Stimulated activated naive CD4-positive, alpha-beta T cell treated with Interleukin-2 at 50 U/mL for 16 hours (primary cell): ENCODE data around the gene VPS8.

ENCODE experiments used
- DNase-seq: peaks from one replicate; lab custom pipeline; 2025; lab: John Stamatoyannopoulos, UW

VPS8 gene

DNA sequence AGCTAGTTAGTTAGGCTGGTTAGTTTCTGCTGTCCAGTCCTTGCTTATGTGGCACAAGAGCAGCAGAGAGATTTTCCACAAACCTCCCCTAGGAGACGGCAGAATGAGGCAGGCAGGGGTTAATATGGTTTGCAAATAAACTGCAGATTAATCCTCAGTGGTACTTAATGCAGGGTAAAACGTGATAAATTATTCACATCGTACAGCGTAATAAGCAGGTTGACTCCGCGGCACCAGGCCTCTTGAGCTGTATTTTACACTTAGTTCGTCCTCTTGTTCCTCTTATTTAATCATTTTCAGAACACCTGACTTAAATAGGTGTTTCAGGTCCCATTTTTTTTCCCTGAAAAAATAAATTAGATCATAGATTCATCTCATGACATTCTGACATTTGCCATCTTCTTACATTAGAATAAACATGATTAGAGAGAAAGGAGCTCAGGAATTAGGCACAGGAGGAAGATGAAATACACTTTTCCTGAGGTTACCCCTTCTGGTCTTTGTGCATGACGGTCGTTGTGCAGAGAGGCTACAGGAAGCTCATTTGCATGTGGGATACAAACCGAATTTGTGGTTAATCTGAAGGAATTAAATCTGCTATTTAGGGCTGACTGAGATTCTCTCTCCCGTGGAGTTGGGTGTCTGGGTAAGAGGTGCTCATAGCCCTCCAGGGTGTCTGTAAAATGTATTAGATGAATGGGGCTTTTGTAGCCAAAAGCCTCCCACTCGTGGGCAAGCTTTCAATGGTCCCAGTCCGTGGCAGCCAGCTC lies 27.1 kb upstream of the VPS8 start:
- DNase-seq: no peak

DNA sequence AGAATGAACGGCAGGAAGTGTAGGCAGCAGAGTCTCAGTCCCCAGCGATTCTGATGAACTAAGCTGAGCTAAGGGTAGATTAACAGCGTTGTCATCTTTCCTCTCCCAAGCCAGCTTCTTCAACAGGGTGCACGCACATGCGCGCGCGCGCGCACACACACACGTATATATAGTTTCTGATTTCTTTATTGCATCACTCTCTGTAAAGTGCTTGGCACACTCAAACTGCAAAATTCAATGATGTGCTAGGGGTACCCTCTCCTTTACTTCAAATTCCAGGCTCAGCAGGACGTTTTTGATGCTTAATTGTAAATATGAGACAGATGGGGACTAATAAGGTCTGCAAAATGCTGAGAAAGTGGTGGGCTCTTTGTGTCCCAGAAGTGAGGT lies 26.1 kb upstream of the VPS8 start:
- DNase-seq: no peak

DNA sequence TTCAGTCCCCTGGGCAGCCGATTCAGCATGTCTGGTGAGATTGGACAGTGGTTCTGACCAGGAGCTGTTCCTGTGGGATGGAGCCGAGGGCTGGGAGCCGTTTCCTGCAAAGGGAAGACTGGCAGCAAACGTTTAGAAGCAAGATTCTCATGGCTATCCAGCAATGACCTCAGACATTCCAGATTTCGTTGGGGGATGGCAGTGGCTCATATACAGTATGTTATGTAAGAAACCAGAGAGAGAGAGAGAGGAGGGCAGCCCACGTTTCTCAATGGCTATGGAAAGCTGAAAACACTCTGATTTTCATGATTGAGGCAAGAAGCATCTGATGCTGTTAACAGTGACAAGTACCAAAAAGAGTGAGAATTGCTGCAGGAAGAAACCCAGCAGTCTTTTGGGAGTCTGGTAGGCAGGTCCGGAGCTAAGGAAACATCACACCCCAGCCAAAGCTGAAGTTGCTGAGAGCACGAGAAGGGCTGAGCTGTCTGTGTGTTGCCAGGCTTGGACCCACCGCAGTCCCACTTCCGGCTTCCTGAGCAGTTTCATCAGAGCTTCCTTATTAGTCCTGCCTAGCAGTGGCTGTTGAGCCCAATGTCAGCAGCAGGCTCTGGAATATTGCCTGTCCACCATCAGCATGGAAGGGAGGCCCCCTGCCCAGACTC lies 25.6 kb upstream of the VPS8 start:
- no peak for DNase-seq

DNA sequence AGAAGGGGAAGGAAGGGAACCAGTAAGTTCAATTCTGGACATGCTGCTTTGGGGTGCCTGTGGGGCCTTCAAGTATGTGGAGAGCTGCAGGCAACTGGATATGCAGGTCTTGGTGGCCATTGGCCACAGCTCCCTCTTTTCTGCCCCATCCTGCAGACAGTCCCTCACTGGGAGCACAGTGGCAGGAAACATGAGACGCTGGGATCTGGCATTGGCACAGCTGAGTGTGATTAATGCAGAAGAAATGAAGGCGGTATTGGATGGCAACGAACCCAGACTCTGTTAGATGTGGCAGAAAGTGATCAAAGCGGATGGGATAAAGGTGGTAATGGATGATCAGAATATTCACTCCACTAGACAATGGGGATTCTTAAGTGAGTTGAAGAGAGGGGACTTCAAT lies 23.2 kb upstream of the VPS8 start:
- no peak for DNase-seq

DNA sequence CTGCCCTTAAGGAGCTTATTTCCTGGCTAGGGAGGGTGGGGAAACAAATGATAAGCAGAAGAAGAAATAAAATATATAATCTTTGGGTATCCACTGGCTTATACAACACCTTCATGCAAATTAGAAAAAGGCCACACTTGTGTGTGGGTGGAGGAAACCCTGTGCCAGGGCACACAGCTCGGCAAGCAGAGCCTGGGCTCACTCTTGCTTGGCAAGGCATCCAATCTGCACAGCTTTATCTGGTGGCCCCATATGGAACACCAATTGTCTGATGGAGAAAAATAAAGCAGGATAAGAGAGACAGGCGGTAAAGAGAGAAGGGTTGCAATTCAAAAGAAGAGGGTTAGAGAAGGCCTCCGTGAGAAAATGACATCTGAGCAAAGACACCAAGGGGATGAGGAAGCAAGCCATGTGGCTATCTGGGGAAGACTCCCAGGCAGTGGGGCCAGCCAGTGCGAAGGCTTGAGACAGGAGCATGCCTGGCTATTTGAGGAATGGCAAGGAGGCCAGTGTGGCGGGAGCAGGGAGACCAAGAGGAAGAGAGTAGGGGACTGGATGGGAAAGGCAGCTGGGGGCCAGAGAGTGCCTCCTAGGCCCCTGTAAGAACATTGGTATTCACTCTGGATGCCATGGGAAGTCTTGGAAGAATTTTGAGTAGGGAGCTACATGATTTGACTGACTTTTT lies 22.5 kb upstream of the VPS8 start:
- DNase-seq: no peak

DNA sequence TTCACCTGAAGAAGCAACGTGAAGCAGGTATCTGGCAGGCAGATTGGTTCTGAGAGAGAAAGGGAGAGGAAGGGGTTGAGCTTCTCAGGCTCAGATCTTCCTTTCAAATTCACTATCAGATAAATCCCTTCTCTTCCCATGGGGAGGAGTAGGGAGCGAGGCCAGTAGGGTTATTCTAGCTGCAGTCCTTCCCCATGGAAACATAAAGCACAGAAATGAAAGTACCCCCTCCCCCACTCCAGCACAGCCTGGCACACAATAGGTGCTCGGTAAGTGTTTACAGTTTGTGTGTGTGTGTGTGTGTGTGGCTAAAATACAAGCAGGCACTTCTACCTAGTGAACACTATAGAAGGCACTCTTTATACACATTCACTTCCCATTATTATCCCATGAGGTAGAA lies 20.8 kb upstream of the VPS8 start:
- DNase-seq: no peak

DNA sequence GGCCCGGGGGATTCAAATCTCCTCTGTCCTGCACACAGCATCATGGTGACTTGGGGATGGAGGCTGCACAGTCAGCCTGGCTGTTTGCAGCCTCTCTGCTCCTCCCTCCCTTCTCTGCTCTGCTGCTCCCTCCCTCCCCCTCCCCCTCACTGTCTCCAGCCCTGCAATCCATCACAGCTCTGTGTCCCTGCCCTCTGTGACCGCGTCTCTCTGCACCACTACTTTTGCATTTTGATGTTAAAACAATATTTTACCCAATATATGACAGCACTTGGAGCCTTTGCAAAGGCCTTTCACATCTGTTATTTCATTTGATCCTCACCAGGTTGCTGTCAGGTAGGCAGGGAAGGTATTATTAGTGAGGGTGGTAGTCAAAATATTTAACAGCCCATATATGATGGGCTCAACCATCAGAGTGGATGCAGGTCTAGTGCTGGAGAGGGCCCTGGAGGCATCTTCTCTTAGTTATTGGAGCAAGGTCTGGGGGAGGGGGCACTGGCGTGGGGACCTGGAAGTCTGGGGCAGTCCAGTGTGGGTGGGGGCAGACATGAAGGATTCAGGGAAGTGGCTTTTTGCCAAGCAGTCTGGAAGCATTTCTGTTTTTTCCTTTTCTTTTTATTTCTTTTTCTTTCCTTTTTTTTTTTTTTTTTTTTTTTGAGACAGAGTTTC lies 16.3 kb upstream of the VPS8 start:
- DNase-seq: no peak

DNA sequence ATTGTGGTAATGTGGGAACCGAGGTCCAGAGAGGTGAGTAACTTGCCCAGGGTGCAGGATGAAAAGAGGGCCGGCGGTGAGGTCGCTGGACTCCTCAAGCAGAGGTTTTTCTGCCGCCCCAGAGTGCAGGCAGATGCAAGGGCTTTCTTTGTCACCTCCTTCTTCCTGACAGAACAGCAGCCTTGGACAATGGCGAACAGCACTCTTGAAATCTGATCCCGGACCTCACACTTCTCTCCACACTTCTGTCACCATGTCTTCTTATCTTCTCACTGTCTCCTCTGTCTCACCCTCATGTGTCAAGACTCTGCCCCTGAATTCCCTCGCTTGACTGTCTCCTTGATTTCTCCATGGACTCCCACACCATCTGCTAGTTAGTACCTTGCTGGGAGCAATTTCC lies 15.4 kb upstream of the VPS8 start:
- no peak for DNase-seq

DNA sequence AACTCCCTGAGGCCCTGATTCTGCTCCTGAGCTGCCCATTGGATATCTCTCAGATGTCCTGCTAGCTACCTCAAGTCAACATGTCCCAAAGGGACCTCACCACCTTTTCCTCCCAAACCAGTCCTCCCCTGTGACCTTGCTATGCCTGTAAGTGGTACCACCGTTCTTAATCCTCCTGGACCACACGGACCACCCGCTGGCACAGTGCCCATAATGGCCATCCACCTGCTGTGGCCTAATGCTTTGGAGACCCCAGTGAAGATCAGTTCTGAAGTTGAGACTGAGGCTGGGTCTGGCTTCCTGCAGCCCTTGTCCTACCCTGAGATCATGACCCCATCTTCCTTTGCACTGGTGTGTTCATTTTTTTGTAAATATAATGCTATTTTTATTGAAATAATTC lies 15.0 kb upstream of the VPS8 start:
- DNase-seq: no peak

DNA sequence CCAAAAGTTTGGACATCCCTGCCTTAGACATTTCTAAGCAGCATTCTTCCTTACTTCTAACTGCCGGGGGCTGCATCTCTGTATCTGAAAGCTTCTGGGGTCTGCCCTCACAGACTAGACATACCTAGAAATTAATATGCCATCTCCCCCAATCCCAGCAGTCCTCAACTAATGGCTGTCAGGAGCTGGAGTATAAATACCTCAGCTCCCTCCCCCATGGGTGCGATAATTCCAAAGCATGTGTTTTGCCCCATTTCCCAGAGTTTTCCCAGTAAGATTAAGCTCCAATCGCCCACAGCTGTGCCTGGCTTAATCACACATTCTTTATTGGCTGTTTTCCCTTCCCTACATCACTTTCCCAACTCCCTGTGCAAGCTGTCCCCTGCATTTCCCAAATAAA lies 13.8 kb upstream of the VPS8 start:
- DNase-seq: no peak

DNA sequence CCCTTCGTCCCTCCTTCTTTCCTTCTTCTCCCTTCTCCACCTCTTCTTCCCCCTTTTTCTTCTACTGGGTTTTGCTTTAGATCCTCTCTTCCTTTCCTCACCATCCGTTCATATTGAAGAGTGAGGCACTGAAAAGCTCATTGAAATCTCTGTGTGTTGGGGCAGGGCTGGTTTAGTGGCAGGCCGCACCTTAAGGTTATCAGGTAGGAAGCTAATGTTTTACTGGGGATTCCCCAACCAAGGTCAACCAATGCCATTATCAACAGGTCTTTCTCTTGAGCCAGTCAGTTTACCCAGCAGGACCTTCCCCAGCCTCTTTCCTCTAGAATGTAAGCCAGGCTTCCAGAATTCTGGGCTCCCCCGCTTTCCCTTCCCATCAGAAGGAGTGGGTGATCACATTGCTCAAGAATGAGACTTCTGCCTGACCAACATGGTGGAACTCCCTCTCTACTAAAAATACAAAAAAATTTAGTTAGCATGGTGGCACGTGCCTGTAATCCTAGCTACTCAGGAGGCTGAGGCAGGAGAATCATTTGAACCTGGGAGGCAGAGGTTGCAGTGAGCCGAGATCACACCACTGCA lies 11.5 kb upstream of the VPS8 start:
- DNase-seq: no peak

DNA sequence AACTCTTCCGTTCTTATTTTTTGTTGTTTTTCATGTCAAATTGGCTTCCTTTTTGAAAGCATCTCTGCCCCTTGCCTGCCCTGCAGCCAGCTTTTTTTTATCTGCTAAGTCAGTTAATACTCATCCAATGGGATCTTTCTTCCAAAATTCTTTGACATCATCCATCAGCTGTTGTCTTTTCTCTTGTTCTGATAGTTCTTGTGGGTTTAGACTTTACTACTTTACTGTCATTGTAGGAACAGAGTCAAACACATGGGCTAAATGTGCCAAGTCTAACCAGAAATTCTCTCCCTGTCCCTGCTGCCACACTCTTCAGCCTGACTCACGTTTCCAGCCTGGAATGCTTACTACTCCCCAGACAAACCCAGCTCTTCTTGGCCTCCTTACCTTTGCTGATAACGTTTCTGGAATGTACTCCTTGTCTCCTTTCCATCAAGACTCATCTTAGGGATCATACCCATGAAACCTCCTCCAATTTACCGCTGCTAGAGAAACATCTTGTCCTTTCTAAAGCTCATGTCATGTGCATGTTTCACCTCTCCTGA lies 10.7 kb upstream of the VPS8 start:
- no peak for DNase-seq

DNA sequence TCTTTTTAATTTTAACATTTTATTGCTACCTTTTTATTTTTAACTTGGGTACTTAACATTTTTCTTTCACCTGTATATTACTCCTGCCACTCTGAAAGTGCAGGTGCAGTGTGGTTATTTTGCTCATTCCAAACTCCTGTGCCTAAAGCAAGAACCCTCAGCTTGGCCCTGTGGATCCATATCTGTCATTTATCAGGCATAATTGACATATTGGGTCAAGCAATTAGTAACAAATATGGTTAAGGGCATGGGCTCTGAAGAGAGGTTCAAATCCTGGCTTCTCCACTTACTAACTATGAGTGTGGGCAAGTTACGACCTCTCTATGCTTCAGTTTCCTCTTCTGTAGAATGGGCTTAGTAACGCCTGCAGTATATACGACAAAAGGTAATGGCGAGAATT lies 9.8 kb upstream of the VPS8 start:
- DNase-seq: no peak

DNA sequence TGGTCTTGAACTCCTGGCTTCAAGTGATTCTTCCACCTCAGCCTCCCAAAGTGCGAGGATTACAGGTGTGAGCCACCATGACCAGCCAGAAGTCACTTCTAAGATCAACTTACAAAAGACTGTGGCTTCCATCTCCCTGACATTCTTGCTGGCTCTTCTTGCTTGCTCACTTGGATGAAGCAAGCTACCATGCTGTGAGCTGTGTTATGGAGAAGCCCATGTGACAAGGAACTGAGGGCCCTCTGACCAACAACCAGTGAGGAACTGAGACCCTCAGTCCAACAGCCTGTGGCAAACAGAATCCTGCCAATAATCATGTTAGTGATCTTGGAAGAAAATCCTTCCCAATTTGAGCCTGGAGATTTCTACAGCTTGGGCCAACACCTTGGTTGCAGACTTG lies 7.2 kb upstream of the VPS8 start:
- no peak for DNase-seq

DNA sequence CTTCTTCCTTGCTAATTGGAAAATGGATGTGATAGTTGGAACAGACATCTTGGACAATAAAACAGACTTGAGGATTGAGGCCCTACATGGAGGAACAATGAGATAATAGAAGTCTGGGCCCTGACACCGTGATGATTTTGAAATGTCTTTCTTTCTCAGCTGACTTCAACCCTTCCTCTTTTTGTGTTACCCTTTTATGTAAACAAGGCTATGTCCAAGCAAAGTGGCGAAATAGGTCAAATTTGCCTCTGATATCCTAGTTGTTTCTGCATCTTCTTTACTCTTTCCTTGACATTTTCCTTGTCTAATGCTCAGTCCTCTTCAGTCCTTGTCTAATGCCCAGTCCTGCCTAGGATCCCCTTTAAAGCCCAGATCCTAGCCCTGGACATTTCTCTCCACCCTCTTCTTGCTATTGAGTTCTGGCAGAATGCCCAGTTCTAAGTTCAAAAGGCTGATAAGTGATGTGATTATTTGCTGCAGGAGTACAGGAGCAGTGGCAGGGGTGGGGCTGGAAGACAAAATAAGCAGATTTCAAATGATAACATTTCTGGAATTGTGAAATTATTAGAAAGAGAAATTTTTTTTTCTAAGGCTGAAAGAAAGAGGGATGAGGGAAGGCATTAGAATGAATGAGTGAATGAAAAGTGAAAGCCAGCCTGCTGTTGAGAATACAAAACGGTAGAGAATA lies 6.5 kb upstream of the VPS8 start:
- DNase-seq: no peak

DNA sequence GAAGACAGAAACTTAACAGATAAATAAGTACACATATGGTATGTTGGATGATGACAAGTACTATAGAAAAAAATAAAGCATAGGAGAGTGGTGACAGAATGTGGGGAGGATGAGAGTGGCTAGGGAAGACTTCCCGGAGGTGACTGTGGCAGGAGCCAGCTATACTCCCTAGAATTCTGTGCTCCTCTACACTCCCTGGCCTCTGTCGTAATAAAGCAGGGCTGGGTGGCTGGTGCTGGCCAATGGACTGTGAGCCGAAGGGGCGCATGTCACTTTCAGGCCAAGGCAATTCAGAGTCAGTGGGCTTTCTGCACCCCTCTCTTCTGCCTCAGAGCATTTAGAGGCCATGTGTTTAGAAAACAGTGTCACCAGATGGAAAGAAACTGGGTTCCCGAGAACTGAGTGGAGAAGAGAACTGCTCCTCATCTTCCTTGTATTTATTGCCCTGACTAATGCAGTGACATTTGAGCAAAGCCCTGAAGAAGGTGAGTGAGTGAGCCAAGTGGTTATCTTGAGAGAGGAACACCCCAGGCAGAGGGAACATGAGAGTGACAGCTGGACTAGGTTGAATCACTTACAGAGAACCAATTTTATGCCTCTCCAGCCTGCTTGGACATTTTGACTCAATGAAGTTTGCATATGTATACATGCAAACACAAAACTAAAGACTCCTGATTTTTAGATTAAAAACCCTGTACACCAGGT lies 5.2 kb upstream of the VPS8 start:
- DNase-seq: no peak

DNA sequence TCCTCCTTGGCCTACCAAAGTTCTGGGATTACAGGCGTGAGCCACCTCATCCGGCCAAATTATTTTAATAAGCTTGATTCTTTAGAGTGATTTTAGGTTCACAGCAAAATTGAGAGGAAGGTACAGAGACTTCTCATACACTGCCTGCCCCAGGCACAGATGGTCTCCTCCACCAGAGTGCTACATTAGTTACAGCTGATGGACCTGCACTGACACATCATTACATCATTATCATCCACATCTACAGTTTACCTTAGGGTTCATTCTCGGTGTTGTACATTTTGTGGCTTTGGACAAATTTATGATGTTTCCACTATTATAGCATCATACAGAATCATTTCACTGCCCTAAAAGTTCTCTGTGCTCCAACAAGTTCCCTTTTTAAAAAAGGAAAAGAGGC lies 4.4 kb upstream of the VPS8 start:
- DNase-seq: no peak

DNA sequence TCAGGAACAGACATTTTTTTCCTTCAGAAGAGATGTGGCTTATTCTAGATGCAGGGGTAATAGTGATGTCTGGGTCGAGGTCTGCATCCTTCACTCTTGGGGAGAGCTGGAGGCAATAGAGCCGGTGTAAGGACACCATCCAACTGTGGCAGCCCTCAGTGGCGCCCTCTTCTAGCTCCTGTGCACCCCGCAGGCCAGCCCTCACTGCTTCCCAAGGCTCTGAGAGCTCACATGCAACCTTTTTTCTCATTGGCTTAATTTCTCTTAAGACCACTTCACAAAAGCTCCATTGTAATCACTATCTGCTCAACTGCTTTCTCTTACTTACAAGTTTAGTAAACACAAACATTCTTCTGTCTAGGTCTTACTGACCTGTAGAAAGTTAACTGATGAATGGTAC lies 3.9 kb upstream of the VPS8 start:
- no peak for DNase-seq

DNA sequence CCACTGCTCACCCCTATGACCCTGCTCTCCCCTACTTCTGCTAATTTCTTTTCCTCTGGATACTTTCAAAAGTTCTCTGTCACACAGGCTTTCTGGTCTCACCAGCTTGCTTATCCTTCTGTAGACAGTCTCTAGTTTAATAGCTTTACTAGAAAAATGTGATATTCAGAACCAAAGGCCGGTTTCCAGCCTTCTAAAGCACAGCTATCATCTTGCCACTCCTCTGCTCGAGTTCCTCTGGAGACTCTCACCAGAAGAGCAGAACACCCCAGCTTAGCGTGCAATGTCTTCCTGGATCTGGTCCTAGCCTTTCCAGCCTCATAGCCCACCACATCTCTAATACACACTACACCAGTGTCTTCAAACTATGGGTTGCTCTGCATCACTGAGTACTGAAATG lies 1.8 kb upstream of the VPS8 start:
- no peak for DNase-seq

DNA sequence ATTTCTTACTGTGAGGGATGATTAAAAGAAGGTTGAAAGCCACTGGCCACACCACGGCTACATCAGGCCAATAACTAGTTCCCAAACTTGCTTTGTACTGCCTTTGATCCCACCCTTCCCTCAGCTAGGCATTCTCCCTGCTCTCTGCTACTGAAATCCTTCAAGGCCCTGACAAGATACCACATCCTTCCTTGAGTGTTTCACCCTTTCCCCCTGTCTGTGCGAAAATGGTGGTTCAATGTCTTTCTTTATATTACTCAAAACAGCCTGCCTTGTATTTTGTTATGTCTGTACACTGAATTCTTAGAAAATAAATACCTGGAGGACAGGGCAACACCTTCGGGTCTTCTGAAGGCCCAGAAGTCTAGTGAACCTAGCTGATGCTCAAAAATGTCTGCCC lies 932 bp upstream of the VPS8 start:
- DNase-seq: no peak

DNA sequence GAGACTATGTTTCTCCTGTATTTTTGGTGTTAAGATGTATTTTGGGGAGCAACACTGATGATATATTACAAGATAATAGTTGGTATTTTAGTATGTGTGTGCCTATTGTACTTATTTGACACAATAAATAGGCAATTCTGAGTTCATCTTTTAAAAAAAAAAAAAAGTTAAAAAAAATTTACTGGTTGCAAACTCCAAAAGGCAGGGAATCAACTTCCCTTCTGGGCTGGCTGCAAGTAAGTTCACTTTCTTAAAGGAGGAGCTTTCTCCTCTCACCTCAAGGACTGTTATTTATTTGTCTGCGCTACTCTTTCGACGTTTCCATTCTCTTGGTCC lies 335 bp upstream of the VPS8 start:
- DNase-seq: no peak
